HG03571 (cell line): ENCODE measurements around the gene S100A12.

Experiments used
- ATAC-seq: cut with Tn5 transposase; IDR thresholded peaks from one replicate; pipeline ENCODE4 v1.9.1; 2021; ENCODE audit not compliant: unreplicated experiment

The S100A12 gene

GRCh38 chr1:153397051-153397923 is 21.9 kb upstream of the S100A12 start:
- ATAC-seq: no peak

- ATAC-seq: no peak
These were observed 21.0 kb upstream of the S100A12 start for GRCh38 chr1:153396461-153396860.

GRCh38 chr1:153395776-153396175 is 20.4 kb upstream of the S100A12 start:
- ATAC-seq: no peak

GRCh38 chr1:153395136-153395685 is 19.8 kb upstream of the S100A12 start:
- ATAC-seq: no peak

GRCh38 chr1:153394391-153394790 is 19.0 kb upstream of the S100A12 start:
- no peak for ATAC-seq

GRCh38 chr1:153393926-153394325 is 18.5 kb upstream of the S100A12 start:
- ATAC-seq: no peak

GRCh38 chr1:153392822-153393221 is 17.4 kb upstream of the S100A12 start:
- ATAC-seq: no peak

- ATAC-seq: no peak
These were observed 16.8 kb upstream of the S100A12 start for GRCh38 chr1:153392258-153392657.

- ATAC-seq: no peak
These were observed 15.7 kb upstream of the S100A12 start, which contains the start of gene S100A8 for GRCh38 chr1:153390938-153391710. S100A8 (minus strand) TSS chr1:153391073; CDS start chr1:153390535, 538 bp downstream.

- no peak for ATAC-seq
These were observed 14.8 kb upstream of the S100A12 start for GRCh38 chr1:153389973-153390879.

GRCh38 chr1:153389401-153389800 is 14.0 kb upstream of the S100A12 start:
- no peak for ATAC-seq

GRCh38 chr1:153387785-153388184 is 12.4 kb upstream of the S100A12 start:
- ATAC-seq: no peak

- no peak for ATAC-seq
These were observed 11.6 kb upstream of the S100A12 start for GRCh38 chr1:153387001-153387400.

GRCh38 chr1:153386500-153386901 is 11.1 kb upstream of the S100A12 start:
- ATAC-seq: no peak

GRCh38 chr1:153384958-153385580 is 9.6 kb upstream of the S100A12 start:
- no peak for ATAC-seq

- ATAC-seq: no peak
These were observed 5.3 kb upstream of the S100A12 start for GRCh38 chr1:153380711-153381110.

GRCh38 chr1:153379591-153379990 is 4.2 kb upstream of the S100A12 start:
- ATAC-seq: no peak

- no peak for ATAC-seq
These were observed 1.4 kb downstream of the S100A12 start for GRCh38 chr1:153374071-153374470.

- no peak for ATAC-seq
These were observed 2.9 kb downstream of the S100A12 start for GRCh38 chr1:153372571-153372970.

GRCh38 chr1:153371231-153371630 is 4.2 kb downstream of the S100A12 start:
- ATAC-seq: no peak
